ENCODE measurements around the gene SEL1L3. TPM values are rescaled to one million over a fixed set of nuclear protein-coding genes. Genes with fewer than 3 reads are reported as not detected.

SEL1L3 gene
- total and polyA plus RNA-seq, 11 donors: 1.1 to 20.7 (median 3.6) TPM

DNA sequence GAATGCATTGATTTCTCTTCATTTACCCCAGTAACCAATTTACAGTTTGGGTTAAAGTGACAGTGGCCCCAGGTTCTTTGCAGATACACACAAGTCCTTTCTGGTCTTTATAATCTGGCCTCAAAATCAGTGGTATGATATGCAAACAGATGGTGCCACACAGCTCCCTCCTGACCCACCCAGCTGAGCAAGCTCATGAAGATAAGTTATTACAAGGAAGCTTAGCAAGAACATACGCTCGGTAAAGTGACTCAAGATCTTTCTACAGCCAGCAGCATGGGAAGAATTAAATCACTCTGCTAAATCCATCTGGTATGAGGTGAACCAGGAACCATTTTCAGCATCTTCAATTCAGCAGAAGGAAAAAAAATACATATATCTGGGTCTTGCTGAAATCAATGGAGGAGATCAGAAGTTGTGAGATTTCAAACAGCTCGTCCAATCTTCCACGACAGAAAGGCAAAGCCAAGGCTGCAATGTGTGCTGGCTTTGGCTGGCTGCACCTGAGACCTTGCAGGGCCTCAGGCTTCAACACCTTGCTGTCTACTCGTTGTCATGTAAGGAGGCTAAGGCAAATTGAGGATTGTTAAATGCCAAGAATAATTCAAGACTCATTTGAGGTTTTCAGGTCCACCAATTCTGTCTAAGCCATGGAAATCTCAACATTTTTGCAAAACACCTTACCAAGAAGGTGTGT lies 28.2 kb downstream of the SEL1L3 start:
- no peak overlapping the region for H3K4me3 ChIP-seq
- intact Hi-C loops (cut with DNase I): no loop called here
- H3K4me1 ChIP-seq: no peaks in the 10 kb centered on the region
- 83 to 87% (median 85%) methylated on average over 5 of the region's 5 CpGs for WGBS, 4 donors
- DNase-seq (no peak), ATAC-seq (no peak)
- H3K27ac ChIP-seq: no peak overlapping the region
- TF ChIP-seq, protein P1, sequence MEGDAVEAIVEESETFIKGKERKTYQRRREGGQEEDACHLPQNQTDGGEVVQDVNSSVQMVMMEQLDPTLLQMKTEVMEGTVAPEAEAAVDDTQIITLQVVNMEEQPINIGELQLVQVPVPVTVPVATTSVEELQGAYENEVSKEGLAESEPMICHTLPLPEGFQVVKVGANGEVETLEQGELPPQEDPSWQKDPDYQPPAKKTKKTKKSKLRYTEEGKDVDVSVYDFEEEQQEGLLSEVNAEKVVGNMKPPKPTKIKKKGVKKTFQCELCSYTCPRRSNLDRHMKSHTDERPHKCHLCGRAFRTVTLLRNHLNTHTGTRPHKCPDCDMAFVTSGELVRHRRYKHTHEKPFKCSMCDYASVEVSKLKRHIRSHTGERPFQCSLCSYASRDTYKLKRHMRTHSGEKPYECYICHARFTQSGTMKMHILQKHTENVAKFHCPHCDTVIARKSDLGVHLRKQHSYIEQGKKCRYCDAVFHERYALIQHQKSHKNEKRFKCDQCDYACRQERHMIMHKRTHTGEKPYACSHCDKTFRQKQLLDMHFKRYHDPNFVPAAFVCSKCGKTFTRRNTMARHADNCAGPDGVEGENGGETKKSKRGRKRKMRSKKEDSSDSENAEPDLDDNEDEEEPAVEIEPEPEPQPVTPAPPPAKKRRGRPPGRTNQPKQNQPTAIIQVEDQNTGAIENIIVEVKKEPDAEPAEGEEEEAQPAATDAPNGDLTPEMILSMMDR (IDR thresholded peaks at IDR 0.05): no peak
- no peak for TF ChIP-seq POLR2A (IDR thresholded peaks at IDR 0.05)
- no peaks in the 10 kb centered on the region for H3K9me3 ChIP-seq
- peaks cover 0 to 14% (median 0%) of the 10 kb centered on the region in 9 donors for H3K36me3 ChIP-seq
- H3K27me3 ChIP-seq: no peaks in the 10 kb centered on the region

DNA sequence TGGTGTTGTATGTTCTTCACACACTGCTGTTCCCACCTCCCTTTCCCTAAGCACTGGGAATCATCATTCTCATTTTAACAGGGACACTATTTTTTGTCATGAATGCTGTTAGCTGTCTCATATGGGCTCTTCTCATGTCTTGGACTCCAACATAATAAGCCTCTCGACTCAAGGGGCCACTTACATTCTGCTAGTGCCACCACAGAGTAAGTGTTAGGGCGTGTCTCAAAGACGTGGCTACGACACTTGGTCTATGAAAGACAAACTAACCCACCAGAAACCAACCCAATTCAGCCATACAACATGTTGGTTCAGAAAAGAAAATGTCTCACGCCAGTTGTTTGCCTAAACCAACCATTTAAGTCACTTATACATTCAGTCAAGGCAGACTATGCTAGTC lies 32.2 kb downstream of the SEL1L3 start:
- ATAC-seq (no peak), DNase-seq (no peak)
- H3K36me3 ChIP-seq: peaks cover 0 to 14% (median 0%) of the 10 kb centered on the region in 9 donors
- no peaks in the 10 kb centered on the region for H3K27me3 ChIP-seq
- TF ChIP-seq, protein P1 (IDR thresholded peaks at IDR 0.05): no peak
- TF ChIP-seq POLR2A (IDR thresholded peaks at IDR 0.05): no peak
- peaks cover 0 to 10% (median 5%) of the 10 kb centered on the region in 12 donors for H3K4me1 ChIP-seq
- no peak overlapping the region for H3K27ac ChIP-seq
- intact Hi-C loops (cut with DNase I): no loop called here
- H3K4me3 ChIP-seq: no peak overlapping the region
- no peaks in the 10 kb centered on the region for H3K9me3 ChIP-seq
- WGBS, 4 donors: 89 to 98% (median 90%) methylated on average over 5 of the region's 5 CpGs

DNA sequence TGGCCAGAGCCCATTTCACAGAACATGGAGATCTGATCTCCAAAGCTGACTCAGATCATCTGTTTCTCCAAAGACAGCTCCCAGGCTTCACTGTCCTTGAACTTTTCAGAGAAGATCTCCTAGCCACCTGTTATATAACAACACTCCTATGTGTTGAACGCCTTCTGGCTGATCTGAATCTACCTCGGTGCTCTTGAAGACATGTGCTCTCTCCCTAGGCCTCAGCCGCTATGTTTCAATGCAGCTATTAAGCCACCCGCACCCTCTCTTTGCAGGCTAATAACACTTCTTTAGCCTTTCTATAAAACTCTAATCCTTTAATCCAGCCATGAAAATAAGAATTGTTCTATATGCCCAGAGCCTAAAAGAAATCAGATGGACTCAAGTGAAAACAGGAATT lies 34.9 kb downstream of the SEL1L3 start:
- Histone ChIP-seq H3K36me3 (peaks cover 0 to 11% (median 0%) of the 10 kb centered on the region in 9 donors), H3K9me3 (no peaks in the 10 kb centered on the region), H3K4me3 (no peak overlapping the region), H3K27me3 (no peaks in the 10 kb centered on the region), H3K4me1 (peaks cover 0 to 10% (median 5%) of the 10 kb centered on the region in 12 donors), H3K27ac (no peak overlapping the region)
- ATAC-seq (no peak), DNase-seq (no peak)
- WGBS, 4 donors: 89 to 94% (median 92%) methylated on average over 4 of the region's 4 CpGs
- TF ChIP-seq, protein P1 (IDR thresholded peaks at IDR 0.05): no peak
- TF ChIP-seq POLR2A (IDR thresholded peaks at IDR 0.05): no peak
- intact Hi-C loops (cut with DNase I): loop anchor here in 1 of 10 donors (2.0 kb wide), 1 partner anchor 43 kb away; no protein-coding TSS in a partner anchor

DNA sequence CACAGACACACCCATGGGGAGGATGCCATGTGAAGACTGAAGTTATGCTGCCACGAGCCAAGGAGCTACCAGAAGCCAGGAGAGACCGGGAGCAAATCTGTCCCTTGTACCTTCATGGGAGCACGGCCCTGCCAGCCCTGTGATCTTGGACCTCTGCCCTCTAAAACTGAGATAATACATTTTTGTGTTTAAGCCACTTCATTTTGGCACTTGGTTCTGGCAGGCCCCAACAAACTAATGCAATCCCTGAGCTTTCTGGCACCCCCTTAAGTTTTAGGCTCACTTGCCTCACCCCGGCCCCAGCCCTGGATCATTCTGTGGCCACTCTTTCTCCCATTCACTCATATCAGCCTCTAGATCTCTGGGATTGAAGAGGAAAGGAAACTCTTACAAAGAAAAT lies 35.4 kb downstream of the SEL1L3 start:
- Histone ChIP-seq H3K36me3 (peaks cover 0 to 9% (median 0%) of the 10 kb centered on the region in 9 donors), H3K9me3 (no peaks in the 10 kb centered on the region), H3K27me3 (no peaks in the 10 kb centered on the region), H3K27ac (no peak overlapping the region), H3K4me1 (peaks cover 0 to 10% (median 5%) of the 10 kb centered on the region in 12 donors), H3K4me3 (no peak overlapping the region)
- ATAC-seq (peak; percentile 37 to 58 (median 43)), DNase-seq (peak in 1 of 5 donors; percentile 39)
- intact Hi-C loops (cut with DNase I): no loop called here
- 33 to 52% (median 49%) methylated on average over 4 of the region's 4 CpGs for WGBS, 4 donors
- no peak for TF ChIP-seq POLR2A (IDR thresholded peaks at IDR 0.05)
- TF ChIP-seq, protein P1 (IDR thresholded peaks at IDR 0.05): no peak
